GM21529 (cell line): Measurements from ENCODE around the gene SEPHS1.

Experiments used
- ATAC-seq: cut with Tn5 transposase; IDR thresholded peaks from one replicate; pipeline ENCODE4 v1.9.1; 2021; ENCODE audit not compliant: unreplicated experiment

Gene SEPHS1

DNA sequence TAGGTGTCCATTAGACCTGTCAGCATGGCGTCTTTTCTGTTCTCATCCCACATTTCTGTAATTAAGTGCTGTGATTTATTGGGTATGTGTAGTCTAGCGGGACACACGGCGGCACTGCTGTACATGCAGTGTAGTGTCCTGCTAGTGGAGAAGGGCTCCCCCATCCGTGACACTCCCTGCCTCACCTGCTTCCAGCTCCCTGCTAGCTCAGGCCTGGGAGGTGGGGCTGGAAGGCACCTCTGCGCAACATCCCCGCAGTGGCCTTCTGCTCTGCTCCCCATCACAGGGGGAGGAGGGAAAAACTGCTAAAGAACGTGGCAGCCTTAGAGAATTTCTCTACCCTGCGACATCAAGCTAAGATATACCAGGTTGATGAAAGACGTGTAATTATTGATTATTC lies 19.5 kb downstream of the SEPHS1 start:
- no peak for ATAC-seq

DNA sequence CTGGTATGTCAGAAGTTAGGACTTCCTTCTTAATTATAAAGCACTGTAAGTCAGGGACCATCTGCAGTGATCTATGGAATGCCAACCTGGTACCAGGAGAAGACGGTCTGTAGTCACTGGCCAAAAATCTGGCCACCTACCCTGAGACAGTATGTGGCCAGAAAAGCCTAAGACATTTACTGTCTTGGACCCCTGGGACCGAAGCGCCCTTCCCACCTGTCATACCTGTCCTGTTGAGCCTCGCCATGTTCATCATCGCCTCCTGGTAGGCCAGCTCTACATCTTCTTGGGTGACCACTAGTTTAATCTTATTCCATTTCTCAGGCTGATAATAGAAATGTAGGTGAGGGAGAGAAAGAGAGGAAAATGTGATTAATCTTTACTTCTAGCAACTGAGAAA lies 20.0 kb downstream of the SEPHS1 start:
- ATAC-seq = no peak

DNA sequence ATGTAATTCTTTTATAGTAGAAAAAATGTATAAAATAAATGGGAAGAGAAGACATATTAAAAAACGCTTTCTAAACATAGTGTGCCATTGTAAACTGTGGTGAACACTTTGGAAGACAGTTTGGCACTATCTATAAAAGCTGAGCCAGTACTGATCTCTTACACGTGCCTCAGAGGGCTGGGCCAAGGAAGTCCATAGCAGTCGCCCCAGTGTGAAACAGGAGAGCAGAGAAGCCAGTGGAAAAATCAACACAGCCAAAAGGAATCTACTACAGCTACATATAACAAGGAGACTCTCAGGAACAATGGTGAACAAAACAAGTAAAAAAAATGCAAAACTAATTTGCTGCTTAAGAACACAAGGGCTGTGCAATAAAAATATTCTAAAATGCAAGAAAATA lies 20.6 kb downstream of the SEPHS1 start:
- no peak for ATAC-seq

DNA sequence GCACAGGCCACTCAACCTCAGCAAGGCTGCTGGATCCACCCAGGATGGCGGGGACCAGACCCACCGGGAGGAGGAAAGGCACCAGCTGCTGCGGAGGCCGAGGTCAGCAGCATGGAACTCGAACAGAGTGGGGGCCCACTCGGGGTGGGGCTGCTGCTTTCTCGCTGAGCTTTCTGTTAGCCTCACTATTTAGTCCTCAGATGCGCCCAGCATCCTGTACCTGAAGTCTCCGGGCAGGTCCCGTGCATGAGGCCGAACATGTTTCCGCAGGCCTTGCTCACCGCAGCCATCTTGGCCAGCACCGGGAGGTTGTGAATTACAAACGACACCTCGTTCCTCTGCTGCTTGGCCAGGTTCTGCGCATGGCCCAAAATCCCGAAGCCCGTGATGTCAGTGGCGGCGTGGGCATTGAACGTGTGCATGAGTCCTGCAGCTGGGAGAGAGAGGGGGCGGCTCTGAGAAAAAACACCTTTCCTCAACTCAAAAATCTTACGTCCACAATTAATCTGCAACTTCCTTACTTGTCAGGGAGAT lies 25.4 kb downstream of the SEPHS1 start:
- ATAC-seq = no peak

DNA sequence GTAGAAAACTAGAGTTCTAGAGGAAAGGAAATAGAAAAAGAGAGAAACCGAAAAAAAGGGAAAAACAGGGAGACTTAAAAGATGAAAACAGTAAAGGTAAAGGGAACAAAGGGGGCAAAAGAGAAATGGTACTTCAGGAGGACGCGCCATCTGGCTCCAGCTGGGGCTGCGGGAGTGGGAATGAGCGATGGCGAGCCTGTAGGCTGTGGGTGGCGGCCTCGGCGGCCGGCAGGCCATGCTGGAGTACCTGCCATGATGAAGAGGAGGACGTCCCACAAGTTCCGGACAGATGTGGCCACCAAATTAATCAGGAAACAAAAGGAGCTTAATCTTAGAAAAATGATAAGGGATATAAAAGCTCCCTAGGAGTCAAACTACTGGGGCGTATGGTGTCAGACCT lies 26.5 kb downstream of the SEPHS1 start:
- ATAC-seq = no peak

DNA sequence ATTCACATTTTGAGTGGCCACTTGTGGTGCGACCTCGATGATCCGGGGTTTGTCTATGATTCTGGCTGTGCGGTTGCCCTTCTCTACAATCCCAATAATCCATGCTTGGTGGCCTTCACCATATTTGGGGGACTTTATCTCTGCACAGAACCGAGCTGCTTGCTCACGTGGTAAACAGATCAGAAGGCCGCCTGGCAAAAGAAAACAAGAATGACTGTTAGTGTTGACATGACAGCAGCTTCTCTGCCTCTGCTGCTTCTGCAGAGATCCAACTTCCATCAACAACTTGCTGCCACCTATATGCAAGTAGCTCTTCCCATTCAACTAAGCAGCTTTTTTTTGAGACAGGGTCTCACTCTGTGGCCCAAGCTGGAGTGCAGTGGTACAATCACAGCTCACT lies 28.9 kb downstream of the SEPHS1 start:
- no peak for ATAC-seq

DNA sequence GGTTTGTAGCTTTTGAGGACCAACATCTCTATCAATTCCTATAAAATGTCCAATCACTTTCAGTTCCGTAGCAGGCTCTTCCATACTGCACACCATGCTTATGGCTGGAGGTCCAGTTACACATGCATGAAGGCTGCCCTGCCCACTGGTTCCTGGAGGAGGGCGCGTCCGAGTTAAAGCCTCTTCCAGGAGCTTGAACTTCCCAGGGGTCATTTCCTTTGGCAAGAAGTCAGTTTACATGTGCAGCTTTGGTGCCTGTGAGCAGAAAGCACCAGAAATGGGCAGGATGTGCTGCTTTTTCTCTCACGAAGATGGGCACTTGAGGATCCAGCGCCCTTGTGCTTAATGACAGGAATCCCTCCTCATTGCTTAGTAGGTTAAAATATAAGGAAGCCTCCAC lies 30.6 kb downstream of the SEPHS1 start:
- no peak for ATAC-seq

DNA sequence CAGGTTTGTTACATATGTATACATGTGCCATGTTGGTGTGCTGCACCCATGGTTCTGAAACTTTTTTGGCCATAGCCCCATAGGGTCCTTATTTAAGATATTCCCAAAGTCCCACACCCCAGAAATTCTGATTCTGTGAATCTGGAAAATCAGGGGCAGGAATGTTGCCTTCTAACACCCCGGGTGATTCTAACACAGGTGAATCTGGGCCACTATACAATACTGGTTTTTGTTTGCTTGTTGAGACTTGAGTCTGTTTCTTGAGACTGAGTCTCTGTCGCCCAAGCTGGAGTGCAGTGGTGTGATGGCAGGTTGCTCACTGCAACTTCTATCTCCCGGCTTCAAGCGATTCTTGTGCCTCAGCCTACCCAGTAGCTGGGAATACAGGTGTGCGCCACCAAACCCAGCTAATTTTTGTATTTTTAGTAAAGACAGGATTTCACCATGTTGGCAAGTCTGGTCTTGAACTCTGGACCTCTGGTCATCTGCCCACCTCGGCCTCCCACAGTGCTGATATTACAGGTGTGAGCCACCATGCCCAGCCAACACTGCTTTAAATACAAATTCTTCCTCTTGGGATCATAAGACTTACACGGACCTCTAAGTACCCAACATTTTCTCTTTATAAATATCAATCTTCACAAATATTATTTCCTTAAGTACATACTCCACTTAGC lies 31.3 kb downstream of the SEPHS1 start:
- no peak for ATAC-seq

DNA sequence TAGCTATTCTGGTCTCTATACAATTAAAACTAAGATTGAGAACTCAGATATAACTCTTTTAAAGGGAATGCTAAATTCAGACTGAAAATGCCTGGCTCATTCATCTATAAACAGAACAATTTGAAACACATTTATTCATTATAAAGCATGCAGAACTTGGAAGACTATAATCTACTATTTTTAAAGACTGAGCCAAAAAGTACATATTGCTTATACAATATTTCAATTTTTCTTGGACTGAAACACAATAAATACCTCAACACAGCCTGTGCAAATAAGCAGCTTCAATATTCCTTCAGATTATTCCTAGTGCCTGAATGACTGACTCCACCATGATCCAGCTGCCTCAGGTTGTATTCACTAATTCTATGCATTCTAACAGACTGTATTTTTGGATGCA lies 32.7 kb downstream of the SEPHS1 start:
- ATAC-seq = no peak

DNA sequence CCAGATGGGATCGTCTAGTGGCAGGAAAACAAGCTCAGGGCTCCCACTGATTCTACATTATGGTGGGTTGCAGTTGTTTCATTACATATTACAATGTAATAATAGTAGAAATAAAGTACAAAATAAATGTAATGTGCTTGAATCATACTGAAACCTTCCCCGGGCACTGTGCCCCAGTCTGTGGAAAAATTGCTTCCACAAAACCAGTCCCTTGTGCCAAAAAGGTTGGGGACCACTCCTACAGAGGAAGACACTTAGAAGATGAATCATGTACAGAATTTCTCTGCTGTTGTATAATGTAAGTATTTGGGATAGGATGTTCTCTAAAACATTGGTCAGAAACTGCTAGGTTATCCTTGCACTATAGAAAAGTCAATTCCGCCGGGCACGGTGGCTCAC lies 36.9 kb downstream of the SEPHS1 start:
- ATAC-seq = no peak

DNA sequence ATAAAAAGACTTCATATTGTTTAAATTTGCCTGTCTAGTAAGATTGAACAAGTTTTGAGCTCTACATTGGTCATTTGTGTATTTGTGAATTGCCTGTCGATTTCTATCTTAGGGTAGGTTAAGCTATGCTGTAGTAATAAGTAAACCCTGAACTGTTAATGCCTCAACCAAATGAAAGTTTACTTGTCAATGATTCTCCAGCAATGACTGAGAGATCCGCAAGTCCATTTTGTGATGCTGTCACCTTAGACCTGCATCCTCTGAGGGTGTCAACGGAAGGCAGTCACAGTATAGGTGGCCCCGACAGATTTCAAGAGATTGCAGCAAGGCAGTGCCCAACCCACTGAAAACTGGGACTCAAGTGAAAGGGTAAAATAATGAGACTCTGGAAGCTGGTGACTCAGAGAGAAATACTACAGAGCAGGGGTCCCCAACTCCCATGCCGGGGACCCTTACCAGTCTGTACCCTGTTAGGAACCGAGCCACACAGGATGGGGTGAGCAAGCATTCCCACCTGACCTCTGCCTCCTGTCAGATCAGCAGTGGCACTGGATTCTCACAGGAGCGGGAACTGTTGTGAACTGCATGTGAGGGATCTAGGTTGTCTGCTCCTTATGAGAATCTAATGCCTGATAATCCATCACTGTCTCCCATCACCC lies 37.4 kb downstream of the SEPHS1 start:
- no peak for ATAC-seq

DNA sequence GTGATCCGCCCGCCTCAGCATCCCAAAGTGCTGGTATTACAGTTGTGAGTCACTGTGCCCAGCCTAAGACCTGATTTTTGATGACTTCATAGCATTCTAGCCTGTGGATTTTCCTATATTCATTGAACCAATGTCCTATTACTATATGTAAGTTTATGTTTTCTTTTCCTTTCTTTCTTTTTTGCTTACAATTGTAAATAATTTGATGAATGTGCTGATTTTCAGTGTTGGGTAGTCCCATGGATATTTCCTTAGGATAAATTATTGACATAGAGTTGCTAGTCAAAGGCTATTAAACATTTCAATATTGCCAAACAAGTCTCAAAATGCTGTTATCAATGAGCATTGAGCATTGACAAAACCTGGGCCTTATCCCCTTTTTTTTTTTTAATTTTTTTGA lies 38.3 kb downstream of the SEPHS1 start:
- ATAC-seq = no peak

DNA sequence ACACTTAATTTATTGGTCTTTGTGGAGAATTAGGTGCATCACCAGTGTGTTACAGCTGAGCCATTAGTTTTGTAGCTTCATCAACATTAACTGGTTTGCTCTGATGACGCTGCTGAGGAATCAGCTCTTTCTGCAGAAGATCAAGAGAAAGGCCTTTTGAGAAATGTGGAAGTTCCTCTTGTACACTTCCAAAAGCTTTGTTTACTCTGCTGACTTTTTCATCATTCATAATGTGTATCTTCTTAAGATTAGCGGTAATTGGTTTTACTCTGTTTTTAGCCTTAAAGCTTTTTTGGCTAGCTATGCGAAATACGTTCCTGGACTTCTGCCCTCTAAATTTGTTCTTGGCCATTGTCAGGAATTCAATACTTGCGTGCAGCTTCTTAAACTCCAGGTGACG lies 40.0 kb downstream of the SEPHS1 start:
- ATAC-seq = no peak

DNA sequence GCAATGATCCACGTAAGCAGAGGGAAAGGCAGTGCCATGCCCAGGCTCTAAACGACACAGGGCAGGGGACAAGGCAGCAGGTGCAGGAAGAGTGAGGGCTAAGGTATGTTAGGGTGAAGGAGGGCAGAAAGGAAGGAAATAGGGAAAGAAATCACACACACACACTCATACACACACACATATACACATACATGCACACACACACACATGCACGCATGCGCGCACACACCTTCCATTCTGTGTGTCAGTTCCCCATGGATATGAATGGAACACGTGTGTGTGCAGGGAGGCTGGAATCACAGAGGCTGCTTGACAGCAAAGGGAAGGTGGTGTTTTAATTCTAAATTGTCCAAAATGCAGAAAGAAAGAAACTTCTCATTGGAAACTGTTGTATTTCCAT lies 42.0 kb downstream of the SEPHS1 start:
- no peak for ATAC-seq

DNA sequence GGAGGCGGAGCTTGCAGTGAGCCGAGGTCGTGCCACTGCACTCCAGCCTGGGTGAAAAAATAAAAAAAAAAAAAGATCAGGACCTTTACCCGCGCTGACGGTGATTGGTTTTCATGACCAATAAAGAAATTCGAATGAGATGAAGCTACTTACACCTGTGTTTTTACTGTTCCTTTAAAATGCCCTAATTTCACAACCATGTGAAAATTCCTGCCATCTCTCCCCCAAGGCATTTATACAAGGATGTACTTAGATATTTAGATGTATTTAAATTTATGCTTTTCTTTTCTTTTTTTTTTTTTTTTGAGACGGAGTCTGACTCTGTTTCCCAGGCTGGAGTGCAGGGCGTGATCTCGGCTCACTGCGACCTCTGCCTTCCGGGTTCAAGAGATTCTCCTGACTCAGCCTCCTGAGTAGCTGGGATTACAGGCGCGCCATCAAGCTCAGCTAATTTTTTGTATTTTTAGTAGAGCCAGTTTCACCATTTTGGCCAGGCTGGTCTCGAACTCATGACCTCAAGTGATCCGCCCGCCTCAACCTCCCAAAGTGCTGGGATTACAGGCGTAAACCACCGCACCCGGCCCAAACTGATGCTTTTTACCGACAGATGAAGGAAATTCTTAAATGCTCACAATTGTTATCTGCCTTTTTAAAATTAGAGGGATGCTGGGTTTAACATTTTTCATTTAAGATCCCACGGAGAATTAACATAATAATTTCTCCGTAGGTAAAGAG lies 45.1 kb downstream of the SEPHS1 start:
- no peak for ATAC-seq

DNA sequence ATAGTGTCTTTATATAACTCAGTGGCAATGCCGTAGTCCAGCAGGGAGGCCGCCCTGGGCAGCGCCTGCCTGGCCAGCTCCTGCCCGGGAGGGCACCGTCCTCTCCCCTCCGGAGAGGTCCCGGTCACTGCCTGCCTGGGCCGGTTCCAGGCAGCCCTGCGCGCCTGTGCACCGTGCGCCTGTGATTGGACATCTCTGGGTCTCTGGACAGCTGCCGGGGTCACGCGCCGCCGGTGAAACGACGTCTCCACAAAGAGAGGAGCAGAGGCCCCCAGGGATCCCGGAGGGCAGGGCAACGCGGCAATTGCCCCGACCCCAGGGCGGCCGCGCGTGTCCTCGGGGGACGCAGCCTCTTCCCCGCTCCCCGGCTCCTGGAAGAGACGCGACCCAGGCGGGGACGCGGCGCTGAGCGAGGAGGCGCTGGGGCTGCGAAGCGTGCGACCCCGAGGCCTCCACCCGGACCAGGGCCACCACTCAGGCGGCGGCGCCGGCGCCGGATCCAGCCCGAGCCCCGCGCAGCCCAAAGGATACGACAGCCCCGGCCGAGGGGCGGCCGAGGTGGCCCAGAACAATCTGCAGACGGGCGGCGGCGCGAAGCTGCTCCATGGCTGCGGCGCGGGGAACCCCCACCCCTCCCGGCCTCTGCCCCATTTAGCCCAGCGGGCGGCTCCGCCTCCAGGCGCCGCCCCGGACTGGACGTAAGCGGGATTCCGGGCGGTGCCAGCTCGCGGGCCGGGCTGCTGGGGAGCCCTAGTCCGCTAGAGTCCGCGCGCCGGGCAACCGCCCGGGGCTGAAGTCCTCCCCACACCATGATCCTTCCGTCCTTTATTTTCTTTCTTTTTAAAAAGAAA lies 48.4 kb downstream of the SEPHS1 start, which contains the start of gene PHYH:
PHYH (minus strand) TSS at position 628 of the 851 bp plus-strand sequence; CDS start at position 606, 22 bp downstream.
- peak; percentile 72 for ATAC-seq

DNA sequence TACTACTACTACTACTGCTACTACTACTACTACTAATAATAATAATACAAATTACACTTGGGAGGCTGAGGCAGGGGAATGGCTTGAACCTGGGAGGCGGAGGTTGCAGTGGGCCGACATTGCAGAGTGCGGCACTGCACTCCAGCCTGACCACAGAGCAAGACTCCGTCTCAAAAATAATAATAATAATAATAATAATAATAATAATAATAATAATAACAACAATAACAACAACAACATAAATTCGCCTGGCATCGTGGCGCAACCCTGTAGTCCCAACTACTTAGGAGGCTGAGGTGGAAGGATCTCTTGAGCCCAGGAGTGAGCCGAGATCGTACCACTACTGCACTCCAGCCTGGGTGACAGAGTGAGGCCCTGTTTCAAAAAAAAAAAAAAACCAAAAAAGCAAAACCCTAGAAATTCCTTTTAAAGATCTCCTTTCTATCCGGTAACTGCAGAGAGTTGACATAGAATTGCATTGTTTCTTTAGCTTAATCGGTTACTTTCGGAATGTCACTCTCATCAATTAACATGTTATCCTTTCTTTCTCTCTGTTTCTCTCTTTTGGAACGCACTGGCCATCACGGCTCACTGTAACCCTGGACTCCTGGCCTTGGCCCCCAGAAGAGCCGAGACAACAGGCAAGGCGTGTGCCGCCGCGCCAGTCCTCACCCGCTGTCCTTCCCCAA lies 49.2 kb downstream of the SEPHS1 start:
- ATAC-seq = no peak

DNA sequence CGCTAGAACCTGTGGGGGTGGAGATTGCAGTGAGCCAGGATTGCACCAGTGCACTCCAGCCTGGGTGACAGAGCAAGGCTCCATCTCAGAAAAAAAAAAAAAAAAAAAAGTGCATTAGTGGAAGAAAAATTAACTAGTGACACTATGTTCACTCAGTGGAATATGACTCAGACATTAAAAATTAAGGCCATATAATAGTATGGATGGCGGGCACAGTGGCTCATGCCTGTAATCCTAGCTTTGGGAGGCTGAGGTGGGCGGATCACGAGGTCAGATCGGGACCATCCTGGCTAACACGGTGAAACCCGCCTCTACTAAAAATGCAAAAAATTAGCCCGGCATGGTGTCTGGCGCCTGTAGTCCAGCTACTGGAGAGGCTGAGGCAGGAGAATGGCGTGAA lies 51.6 kb downstream of the SEPHS1 start:
- ATAC-seq = no peak

DNA sequence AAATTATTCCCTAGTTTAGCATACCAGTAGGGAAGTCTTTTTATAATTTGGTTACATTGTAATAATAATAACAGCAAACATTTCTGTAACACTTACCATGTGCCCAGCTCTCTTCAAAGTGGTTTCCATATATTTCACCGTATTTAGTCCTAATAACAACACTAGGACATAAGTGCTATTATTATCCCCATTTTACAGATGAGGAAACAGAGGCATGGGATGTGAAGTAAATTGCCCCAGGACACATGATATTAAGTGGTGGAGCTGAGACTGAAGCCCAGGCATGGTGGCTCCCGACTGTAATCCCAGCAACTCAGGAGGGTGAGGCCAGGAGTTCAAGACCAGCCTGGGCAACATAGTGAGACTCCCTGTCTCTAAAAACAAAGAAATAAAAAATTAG lies 53.3 kb downstream of the SEPHS1 start:
- no peak for ATAC-seq
